Testis (tissue), 2 donors: ENCODE measurements around the gene MYADML2.

Source experiments
- POLR2A ChIP-seq: fragments of 450-650 bp; IDR thresholded peaks from one replicate; pipeline ENCODE4 v1.6.1; 2017; ENCODE audit warnings: antibody characterized with exemption, mild to moderate bottlenecking, moderate library complexity
- TF ChIP-seq, protein P1 (sequence below), 3 experiments: fragments of 450-650 bp in 2 of 3; fragments of 200-600 bp in 1 of 3; sonication (generic) in 1 of 3; IDR thresholded peaks; one replicate each; pipeline ENCODE4 v1.5.1; 2016 to 2019; ENCODE audit warnings: antibody characterized with exemption in 3 of 3, mild to moderate bottlenecking in 2 of 3, moderate library complexity in 1 of 3

DNA sequence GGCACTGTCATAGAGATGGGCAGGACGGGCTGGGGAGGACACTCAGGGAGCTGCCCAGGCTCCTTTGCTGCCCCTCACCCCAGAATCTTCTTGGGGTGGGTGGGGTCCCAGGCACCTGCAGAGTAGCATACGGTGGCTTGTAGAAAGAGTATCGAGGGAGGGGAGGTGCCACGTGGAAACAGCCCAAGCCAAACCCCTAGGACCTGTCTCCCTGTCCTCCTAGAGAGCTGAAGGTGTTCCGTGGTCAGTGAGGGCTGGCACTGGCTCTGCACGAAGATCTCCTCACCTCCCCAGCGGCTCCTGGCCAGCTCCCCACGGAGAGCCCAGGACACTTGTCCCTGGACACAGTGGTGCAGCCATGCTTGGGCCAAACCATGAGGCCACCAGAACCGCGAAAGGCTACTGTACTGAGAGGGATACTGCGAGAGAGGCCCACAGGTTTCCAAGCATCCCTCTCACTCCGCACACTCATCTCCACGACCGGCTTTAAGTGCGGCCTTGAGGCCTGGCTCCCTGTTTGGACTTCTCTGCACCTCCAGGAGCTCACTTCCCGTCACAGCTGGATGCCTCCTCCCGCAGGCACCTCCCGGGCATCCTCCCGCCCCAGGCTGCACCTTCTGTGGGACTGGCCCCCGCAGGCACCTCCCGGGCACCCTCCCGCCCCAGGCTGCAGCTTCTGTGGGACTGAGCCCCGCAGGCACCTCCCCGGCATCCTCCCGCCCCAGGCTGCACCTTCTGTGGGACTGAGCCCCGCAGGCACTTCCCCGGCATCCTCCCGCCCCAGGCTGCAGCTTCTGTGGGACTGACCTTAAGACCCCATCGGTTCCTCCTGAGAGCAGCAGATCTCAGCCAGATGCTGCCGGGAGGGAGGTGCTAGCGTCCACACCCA, 17.5 kb downstream of the MYADML2 start:
- TF ChIP-seq, protein P1, sequence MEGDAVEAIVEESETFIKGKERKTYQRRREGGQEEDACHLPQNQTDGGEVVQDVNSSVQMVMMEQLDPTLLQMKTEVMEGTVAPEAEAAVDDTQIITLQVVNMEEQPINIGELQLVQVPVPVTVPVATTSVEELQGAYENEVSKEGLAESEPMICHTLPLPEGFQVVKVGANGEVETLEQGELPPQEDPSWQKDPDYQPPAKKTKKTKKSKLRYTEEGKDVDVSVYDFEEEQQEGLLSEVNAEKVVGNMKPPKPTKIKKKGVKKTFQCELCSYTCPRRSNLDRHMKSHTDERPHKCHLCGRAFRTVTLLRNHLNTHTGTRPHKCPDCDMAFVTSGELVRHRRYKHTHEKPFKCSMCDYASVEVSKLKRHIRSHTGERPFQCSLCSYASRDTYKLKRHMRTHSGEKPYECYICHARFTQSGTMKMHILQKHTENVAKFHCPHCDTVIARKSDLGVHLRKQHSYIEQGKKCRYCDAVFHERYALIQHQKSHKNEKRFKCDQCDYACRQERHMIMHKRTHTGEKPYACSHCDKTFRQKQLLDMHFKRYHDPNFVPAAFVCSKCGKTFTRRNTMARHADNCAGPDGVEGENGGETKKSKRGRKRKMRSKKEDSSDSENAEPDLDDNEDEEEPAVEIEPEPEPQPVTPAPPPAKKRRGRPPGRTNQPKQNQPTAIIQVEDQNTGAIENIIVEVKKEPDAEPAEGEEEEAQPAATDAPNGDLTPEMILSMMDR (IDR thresholded peaks at IDR 0.05) = no peak
- no peak for TF ChIP-seq POLR2A
